Pancreas (tissue), 10 donors: ENCODE measurements around the gene TERB1. TPM values are rescaled to one million over a fixed set of nuclear protein-coding genes. Genes with fewer than 3 reads are reported as not detected.

Source experiments
- ATAC-seq, 4 donors: fragments of 200-7000 bp; cut with Tn5 transposase; one replicate each; pipeline versions ENCODE4 v1.8.0 to v1.9.1; 2020; ENCODE audit warnings: mild to moderate bottlenecking in 4 of 4, moderate library complexity in 4 of 4
- DNase-seq, 6 donors: peaks; one replicate each; pipeline ENCODE4 v3.0.0-alpha.2; 2020
- FAIRE-seq: peaks from 2 replicates; lab custom pipeline; 2012; peaks lifted over from hg19 to GRCh38; lab: Jason Lieb, UNC
- H3K27ac ChIP-seq, 4 donors: fragments of 200-600 bp; sonication (generic); 1 replicate in 3 of 4; 2 replicates in 1 of 4; pipeline versions ENCODE4 v1.5.0 to v1.8.0; 2020
- H3K27me3 ChIP-seq, 4 donors: fragments of 200-600 bp; one replicate each; pipeline ENCODE4 v1.8.0; 2021
- H3K36me3 ChIP-seq, 3 donors: fragments of 200-600 bp; sonication (generic) in 1 of 3; one replicate each; pipeline versions ENCODE4 v1.5.0 to v1.8.0; 2020 to 2021
- H3K4me1 ChIP-seq, 3 donors: fragments of 200-600 bp; one replicate each; pipeline ENCODE4 v1.8.0; 2021
- H3K4me3 ChIP-seq, 4 donors: fragments of 200-600 bp; sonication (generic) in 2 of 4; one replicate each; pipeline versions ENCODE4 v1.5.0 to v1.8.0; 2020 to 2021
- H3K9me3 ChIP-seq, 4 donors: fragments of 200-600 bp; one replicate each; pipeline ENCODE4 v1.8.0; 2021
- WGBS, 2 donors: extraction: QIAGEN DNeasy Blood & Tissue Kit; methylation state at CpG; one replicate each; pipeline ENCODE4 v1.1.7; 2013; 5-methylcytosine and 5-hydroxymethylcytosine counted together
- intact Hi-C, 3 donors: fragments of 100-400 bp; cut with DNase I; formaldehyde crosslinking; loops; one replicate each; pipeline versions ENCODE4 v1.11.1 to v1.14.2; 2022
- polyA plus RNA-seq, 2 donors: library from polyadenylated mRNA; stranded (reverse); fragments of 200-250 nt; gene quantifications; one replicate each; pipeline ENCODE4 v1.2.3, GENCODE V29; 2013
- total RNA-seq, 6 donors: library from RNA; stranded (reverse); fragmentation: NEBNext Ultra II Directional in 4 of 6; extraction: Animal tissue kit (Norgen Biotek cat#: 25700) in 4 of 6; gene quantifications; one replicate each; pipeline versions ENCODE4 v1.2.1 to v1.2.4, GENCODE V29; 2021 to 2023
- TF ChIP-seq, protein P1 (sequence below), 4 donors: fragments of 200-600 bp; sonication (generic) in 3 of 4; IDR thresholded peaks; one replicate each; pipeline versions ENCODE4 v1.5.0 to v1.8.0; 2021; ENCODE audit warnings: antibody characterized with exemption in 4 of 4
- donor health status: healthy with polysubstance abuse.
- donor health status: DM: no; HTN: no; CAD: no; lungs with moderate emphysema.
- donor health status: DM: no; HTN: no; CAD: no.
- donor health status: control.
- donor health status: control.
- donor health status: Bipolar disorder and iron deficiency.
- donor health status: DM: yes; HTN: yes; CAD: no.
- donor health status: DM: no; HTN: no; CAD: no.
- donor health status: DM: no; HTN: no; CAD: no.
- donor health status: DM: yes; HTN: yes; CAD: no.

TERB1 gene
- total and polyA plus RNA-seq, 8 donors, result not detected

DNA sequence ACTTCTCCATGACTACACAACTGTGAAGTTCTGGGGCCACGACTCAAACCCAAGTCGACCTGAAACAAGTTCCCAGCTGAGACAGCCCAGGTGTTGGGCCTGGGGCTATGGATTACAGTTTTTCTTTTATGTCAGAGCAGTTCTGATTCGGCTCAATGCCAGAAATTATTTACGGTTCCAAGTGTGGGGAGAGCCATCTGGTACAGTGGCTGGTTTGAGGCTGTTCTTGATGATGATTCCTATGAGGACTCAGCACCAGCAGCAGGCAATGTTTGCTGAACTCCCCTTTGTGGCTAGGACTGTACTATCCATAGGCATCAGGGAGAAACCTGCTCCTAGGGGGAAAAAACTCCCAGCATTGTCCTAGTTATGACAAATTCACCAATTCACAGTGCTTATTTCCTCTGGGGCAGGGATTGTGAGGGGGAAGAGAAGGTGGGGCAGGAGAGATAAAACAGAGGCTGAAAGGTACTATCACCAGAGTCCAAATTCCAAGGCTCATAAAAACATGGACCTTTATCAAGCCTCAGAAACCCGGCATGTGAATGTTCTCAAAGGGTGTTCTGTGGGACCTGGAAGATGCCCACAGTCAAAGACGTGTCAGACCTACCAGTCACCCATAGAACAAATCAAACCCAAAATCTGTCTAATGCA lies 86.6 kb downstream of the TERB1 start:
- Histone ChIP-seq H3K4me1 (no peaks in the 10 kb centered on the region), H3K27ac (no peak overlapping the region), H3K4me3 (no peak overlapping the region), H3K27me3 (no peaks in the 10 kb centered on the region), H3K36me3 (no peaks in the 10 kb centered on the region), H3K9me3 (no peaks in the 10 kb centered on the region)
- no peak for FAIRE-seq
- DNase-seq, result no peak
- intact Hi-C loops, result no loop called here
- ATAC-seq, result peak in 1 of 4 donors; percentile 26
- TF ChIP-seq, protein P1, sequence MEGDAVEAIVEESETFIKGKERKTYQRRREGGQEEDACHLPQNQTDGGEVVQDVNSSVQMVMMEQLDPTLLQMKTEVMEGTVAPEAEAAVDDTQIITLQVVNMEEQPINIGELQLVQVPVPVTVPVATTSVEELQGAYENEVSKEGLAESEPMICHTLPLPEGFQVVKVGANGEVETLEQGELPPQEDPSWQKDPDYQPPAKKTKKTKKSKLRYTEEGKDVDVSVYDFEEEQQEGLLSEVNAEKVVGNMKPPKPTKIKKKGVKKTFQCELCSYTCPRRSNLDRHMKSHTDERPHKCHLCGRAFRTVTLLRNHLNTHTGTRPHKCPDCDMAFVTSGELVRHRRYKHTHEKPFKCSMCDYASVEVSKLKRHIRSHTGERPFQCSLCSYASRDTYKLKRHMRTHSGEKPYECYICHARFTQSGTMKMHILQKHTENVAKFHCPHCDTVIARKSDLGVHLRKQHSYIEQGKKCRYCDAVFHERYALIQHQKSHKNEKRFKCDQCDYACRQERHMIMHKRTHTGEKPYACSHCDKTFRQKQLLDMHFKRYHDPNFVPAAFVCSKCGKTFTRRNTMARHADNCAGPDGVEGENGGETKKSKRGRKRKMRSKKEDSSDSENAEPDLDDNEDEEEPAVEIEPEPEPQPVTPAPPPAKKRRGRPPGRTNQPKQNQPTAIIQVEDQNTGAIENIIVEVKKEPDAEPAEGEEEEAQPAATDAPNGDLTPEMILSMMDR (IDR thresholded peaks at IDR 0.05), result no peak
- WGBS, 2 donors, result 37 to 39% methylated on average over 6 of the region's 6 CpGs

DNA sequence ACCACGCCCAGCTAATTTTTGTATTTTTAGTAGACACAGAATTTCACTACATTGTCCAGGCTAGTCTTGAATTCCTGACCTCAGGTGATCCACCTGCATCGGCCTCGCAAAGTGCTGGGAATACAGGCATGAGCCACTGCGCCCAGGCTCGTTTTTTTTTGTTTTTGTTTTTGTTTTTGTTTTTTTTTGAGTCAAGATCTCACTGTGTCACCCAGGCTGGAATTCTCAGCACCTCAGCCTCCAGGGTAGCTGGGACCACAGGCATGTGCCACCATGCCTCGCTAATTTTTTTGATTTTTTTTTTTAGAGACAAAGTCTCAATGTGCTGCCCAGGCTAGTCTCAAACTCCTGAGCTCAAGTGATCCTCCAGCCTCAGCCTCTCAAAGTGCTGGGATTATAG lies 87.3 kb downstream of the TERB1 start:
- FAIRE-seq (no peak), ATAC-seq (no peak), DNase-seq (no peak)
- no peak overlapping the region for H3K27ac ChIP-seq
- H3K4me3 ChIP-seq, result no peak overlapping the region
- intact Hi-C loops, result no loop called here
- TF ChIP-seq, protein P1 (IDR thresholded peaks at IDR 0.05), result no peak
- H3K36me3 ChIP-seq, result no peaks in the 10 kb centered on the region
- 87 to 89% methylated on average over 6 of the region's 6 CpGs for WGBS, 2 donors
- no peaks in the 10 kb centered on the region for H3K4me1 ChIP-seq
- no peaks in the 10 kb centered on the region for H3K9me3 ChIP-seq
- H3K27me3 ChIP-seq, result no peaks in the 10 kb centered on the region

DNA sequence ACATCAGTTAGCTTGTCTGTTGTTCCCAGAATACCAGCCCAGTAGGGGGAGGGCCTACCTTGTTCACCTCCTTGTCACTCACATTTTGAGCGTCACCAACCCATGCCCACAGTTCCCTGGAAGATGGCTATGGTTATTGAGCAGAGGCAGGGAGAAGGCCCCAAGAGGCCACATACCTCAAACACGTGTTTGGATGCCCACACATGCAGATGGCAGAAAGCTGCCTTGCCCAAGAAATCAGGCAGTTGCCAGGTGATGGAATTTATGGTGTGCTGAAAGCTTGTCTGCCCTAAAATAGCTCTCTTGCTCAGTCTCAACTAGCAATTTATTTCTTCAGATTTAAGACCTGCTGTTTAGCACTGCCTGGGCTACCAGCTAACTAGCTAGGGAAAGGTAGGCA lies 88.3 kb downstream of the TERB1 start:
- FAIRE-seq (no peak), DNase-seq (no peak), ATAC-seq (no peak)
- TF ChIP-seq, protein P1 (IDR thresholded peaks at IDR 0.05), result no peak
- Histone ChIP-seq H3K36me3 (no peaks in the 10 kb centered on the region), H3K27me3 (no peaks in the 10 kb centered on the region), H3K27ac (no peak overlapping the region), H3K9me3 (no peaks in the 10 kb centered on the region), H3K4me1 (no peaks in the 10 kb centered on the region), H3K4me3 (no peak overlapping the region)
- WGBS, 2 donors, result 55 to 64% methylated on average over 2 of the region's 2 CpGs
- intact Hi-C loops, result no loop called here

DNA sequence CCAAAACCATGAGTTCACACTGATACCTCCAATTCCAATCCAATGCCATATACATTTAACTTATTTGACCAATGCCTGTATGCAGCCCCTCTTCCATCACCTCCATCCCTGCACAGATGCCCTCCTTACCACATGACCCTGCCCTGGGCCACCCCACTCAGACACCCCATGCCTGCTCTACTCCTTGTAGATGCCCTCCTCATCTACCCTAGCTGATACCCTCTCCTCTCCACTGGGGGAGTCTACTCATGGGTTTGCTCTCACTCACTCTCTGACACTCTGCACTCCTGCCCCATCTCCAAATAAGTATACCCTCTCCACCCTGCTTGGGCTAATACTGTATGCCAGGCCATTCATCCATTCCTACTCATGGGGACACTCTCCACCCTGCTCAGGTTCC lies 88.9 kb downstream of the TERB1 start:
- Histone ChIP-seq H3K9me3 (no peaks in the 10 kb centered on the region), H3K27ac (no peak overlapping the region), H3K4me3 (no peak overlapping the region), H3K27me3 (no peaks in the 10 kb centered on the region), H3K4me1 (no peaks in the 10 kb centered on the region), H3K36me3 (no peaks in the 10 kb centered on the region)
- intact Hi-C loops, result no loop called here
- DNase-seq (no peak), FAIRE-seq (no peak), ATAC-seq (no peak)
- TF ChIP-seq, protein P1 (IDR thresholded peaks at IDR 0.05), result no peak

DNA sequence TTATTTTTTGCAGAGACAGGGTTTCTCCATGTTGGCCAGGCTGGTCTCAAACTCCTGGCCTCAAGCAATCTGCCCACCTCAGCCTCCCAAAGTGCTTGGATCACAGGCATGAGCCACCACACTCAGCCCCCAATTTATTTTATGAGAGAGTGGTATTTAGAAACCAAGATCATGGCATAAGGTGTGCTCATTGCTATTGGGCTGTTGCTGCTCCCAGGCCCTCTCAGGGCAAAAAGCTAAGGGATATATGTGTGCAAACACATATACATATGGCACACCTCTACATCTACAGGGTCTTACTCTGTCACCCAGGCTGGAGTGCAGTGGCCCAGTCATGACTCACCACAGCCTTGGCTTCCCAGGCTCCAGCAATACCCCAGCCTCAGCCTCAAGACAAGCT lies 89.8 kb downstream of the TERB1 start:
- Histone ChIP-seq H3K4me1 (no peaks in the 10 kb centered on the region), H3K27me3 (no peaks in the 10 kb centered on the region), H3K9me3 (no peaks in the 10 kb centered on the region), H3K4me3 (no peak overlapping the region), H3K36me3 (no peaks in the 10 kb centered on the region), H3K27ac (no peak overlapping the region)
- ATAC-seq (no peak), DNase-seq (no peak), FAIRE-seq (no peak)
- TF ChIP-seq, protein P1 (IDR thresholded peaks at IDR 0.05), result no peak
- intact Hi-C loops, result no loop called here
